Activated CD8-positive, alpha-beta memory T cell treated with anti-CD3 and anti-CD28 coated beads, Interleukin-2, amount 10 ng/mL, durations not matched to agents 7 days and 5 days (primary cell): ENCODE measurements around the gene EIPR1. TPM values are rescaled to one million over a fixed set of nuclear protein-coding genes. Genes with fewer than 3 reads are reported as not detected.
"Not testable (repeated sequence)": the region's sequence is repeated elsewhere in the genome, so short reads cannot be mapped to it uniquely, and the experiment has no call there.

Source experiments
- ATAC-seq: fragments of 150-1000 bp; cut with Tn5 transposase; one replicate; pipeline ENCODE4 v1.10.0; 2021; ENCODE audit warnings: moderate library complexity
- CTCF ChIA-PET: fragments of 350-600 bp; sonication (Branson Sonifier 250); formaldehyde crosslinking; loops from one replicate; lab custom pipeline; 2021; ENCODE audit warnings: antibody characterized with exemption; lab: Charles Lee
- DNase-seq: peaks from one replicate; pipeline ENCODE4 v3.0.0-alpha.2; 2020
- H3K27ac Mint-ChIP-seq: one replicate; pipeline ENCODE4 v1.8.0; 2021; ENCODE audit warnings: mild to moderate bottlenecking, mixed read lengths
- H3K27me3 Mint-ChIP-seq: one replicate; pipeline ENCODE4 v1.8.0; 2021; ENCODE audit warnings: mixed read lengths
- H3K36me3 Mint-ChIP-seq: one replicate; pipeline ENCODE4 v1.8.0; 2021; ENCODE audit warnings: mild to moderate bottlenecking, mixed read lengths
- H3K4me1 Mint-ChIP-seq: one replicate; pipeline ENCODE4 v1.8.0; 2021; ENCODE audit warnings: mixed read lengths
- H3K4me3 Mint-ChIP-seq: one replicate; pipeline ENCODE4 v1.8.0; 2021; ENCODE audit warnings: mild to moderate bottlenecking, moderate library complexity, mixed read lengths
- H3K9me3 Mint-ChIP-seq: one replicate; pipeline ENCODE4 v1.8.0; 2022; ENCODE audit warnings: low read depth, mixed read lengths
- total RNA-seq, 2 experiments: library from RNA; stranded (reverse); gene quantifications; one replicate each; pipeline ENCODE4 v1.2.3, GENCODE V29; 2021

EIPR1 gene
- total RNA-seq, 2 experiments from 2014 or later: 40.7 to 44.7 TPM

DNA sequence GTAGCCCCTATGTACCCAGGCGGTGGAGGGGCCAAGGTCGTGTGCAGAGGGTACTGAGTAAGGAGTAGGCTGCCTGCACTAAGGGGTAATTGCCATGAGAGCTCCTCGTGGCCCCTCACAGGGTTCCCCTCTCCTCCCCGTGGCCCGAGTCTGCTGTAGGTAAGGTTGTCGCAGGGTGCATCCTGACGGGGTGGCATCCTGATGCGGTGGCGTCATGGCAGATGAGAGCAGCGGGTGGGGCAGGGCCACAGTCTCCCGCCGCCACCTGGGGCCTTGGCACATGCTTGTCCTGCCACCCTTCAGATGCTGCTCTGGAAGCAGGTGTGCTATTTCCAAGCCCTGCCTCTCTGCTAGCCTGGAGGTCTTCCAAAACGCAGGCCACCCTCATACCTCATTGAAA, 89.7 kb downstream of the EIPR1 start:
- CTCF ChIA-PET: no interaction called here

DNA sequence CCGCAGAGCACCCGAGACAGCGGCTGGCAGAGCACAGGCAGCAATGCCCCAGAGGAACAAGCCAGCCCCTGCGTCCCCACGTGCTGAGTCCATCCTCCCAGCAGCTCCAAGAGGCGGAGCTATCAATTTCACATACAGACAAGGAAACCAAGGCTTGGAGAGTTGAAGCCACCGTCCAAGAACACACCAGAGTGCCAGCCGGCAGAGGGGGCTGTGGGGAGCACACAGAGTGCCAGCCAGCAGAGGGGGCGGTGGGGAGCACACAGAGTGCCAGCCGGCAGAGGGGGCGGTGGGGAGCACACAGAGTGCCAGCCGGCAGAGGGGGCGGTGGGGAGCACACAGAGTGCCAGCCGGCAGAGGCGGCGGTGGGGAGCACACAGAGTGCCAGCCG, 91.0 kb downstream of the EIPR1 start:
- peaks cover 12% of the 10 kb centered on the region for H3K9me3 Mint-ChIP-seq
- ATAC-seq, H3K27me3 Mint-ChIP-seq, H3K4me1 Mint-ChIP-seq, CTCF ChIA-PET, H3K27ac Mint-ChIP-seq, DNase-seq, H3K4me3 Mint-ChIP-seq: not testable (repeated sequence)
- peaks cover 22% of the 10 kb centered on the region for H3K36me3 Mint-ChIP-seq

More for the DNA sequence above, 89.7 kb downstream of the EIPR1 start:
- ATAC-seq (no peak), DNase-seq (no peak)
- Mint-ChIP-seq H3K4me3 (no peak overlapping the region), H3K27me3 (no peaks in the 10 kb centered on the region), H3K36me3 (peaks cover 22% of the 10 kb centered on the region), H3K4me1 (peaks cover 4% of the 10 kb centered on the region), H3K27ac (no peak overlapping the region), H3K9me3 (peaks cover 12% of the 10 kb centered on the region)

DNA sequence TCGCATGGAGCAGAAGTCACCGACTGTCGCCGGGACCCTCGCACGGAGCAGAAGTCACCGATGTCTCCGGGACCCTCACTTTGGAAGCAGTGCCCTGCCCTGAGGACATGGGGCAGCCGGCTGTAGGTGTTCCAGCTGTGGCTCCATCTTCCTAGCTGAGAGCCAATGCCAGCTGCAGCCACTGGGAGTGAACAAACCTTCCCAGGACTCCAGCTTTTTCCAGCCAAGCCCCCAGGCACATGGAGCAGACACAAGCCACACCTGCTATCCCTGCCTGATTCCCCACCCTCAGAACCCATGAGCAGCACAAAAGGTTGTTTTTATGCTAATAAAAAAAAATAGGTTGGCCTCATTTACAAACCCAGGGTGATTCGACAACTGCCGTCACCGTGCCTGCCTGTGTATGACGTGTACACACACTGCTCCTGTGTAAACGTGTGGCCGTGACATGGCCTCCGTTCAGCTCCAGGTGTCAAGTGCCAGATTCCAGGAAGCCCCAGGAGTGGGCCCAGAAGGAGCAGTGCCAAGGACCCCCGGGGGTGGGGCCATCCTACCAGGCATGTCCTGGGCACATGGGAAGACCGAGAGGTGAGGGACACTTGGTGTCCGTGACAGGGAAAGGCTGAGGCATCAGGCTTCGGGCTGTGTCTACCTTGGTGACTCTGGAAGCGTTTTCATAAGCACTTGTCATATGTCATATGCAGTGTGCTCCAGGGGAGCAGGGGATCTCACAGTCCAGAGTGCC, 91.5 kb downstream of the EIPR1 start:
- Mint-ChIP-seq H3K27ac (no peak overlapping the region), H3K4me3 (no peak overlapping the region), H3K4me1 (peaks cover 4% of the 10 kb centered on the region), H3K27me3 (no peaks in the 10 kb centered on the region), H3K9me3 (peaks cover 12% of the 10 kb centered on the region), H3K36me3 (peaks cover 22% of the 10 kb centered on the region)
- CTCF ChIA-PET: no interaction called here
- DNase-seq (no peak), ATAC-seq (no peak)

DNA sequence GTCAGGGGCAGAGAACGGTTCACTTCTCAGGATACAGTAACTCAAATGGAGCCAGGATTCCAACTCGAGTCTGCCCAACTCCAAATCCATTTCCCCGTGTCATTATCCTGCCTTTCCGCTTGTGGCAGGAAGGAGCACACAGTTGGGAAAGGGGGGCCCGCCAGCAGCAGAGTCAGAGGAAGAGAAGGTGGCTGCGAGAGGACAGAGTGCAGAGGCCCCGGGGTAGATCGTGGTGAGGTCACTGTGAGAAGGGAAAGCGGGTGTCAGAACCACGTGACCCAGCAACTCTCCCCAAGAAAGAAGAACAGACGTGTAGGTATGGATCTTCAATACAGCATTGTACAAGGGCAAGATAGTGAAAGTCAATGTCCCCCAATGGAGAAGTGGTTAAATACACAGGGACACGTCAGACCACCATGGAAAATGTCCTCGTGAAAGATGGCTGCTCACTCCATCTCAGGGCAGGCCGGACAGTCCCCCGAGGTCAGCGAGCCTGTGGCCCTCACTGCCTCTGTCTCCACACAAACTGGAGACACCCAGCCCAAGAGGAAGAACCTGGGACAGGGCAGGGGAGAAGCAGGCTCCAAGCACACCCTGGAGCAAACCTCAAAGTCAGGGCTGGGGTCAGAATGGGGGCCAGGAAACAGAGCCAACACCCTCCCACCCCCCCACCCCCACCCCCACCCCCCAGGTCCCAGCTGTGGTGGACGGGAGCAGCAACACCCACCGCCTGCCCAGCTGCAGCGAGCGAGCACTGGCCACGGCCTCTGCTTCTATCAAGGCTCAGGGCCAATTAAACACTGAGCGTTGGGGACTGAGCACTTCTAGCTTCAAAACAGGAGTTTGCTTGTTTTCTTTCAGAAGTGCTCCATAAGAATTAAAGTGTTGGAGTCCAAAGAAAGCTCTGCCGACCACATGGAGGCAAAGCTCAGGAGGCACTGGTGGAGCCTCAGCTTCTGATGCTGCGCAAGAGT, 92.7 kb downstream of the EIPR1 start:
- Mint-ChIP-seq H3K4me1 (peaks cover 4% of the 10 kb centered on the region), H3K27ac (no peak overlapping the region), H3K4me3 (no peak overlapping the region), H3K9me3 (peaks cover 12% of the 10 kb centered on the region), H3K36me3 (peaks cover 21% of the 10 kb centered on the region), H3K27me3 (no peaks in the 10 kb centered on the region)
- ATAC-seq (no peak), DNase-seq (no peak)
- CTCF ChIA-PET: no interaction called here

DNA sequence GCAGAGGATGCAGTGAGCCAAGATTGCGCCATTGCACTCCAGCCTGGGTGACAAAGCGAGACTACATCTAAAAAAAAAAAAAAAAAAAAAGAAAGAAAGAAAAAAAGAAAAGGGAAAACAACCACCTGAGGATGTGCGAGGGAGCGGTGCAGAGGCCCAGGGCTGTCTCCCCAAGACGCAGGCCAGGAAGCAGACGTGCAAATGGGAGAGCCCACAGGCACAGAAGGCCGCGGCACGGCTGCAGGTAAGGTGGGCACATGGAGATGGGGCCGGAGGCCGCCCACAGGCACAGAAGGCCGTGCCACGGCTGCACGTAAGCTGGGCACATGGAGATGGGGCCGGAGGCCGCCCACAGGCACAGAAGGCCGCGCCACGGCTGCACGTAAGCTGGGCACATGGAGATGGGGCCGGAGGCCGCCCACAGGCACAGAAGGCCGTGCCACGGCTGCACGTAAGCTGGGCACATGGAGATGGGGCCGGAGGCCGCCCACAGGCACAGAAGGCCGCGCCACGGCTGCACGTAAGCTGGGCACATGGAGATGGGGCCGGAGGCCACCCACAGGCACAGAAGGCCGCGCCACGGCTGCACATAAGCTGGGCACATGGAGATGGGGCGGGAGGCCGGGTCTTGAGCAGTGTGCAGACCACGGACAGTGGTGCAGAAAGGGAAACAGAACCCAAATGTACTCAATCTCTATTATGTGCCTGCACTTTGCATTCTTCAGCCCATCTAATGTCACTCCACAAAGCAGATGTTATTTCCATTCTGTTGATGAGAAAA, 93.6 kb downstream of the EIPR1 start:
- H3K27me3 Mint-ChIP-seq, CTCF ChIA-PET, H3K4me1 Mint-ChIP-seq, DNase-seq, H3K27ac Mint-ChIP-seq, ATAC-seq, H3K4me3 Mint-ChIP-seq: not testable (repeated sequence)
- peaks cover 11% of the 10 kb centered on the region for H3K9me3 Mint-ChIP-seq
- peaks cover 15% of the 10 kb centered on the region for H3K36me3 Mint-ChIP-seq

DNA sequence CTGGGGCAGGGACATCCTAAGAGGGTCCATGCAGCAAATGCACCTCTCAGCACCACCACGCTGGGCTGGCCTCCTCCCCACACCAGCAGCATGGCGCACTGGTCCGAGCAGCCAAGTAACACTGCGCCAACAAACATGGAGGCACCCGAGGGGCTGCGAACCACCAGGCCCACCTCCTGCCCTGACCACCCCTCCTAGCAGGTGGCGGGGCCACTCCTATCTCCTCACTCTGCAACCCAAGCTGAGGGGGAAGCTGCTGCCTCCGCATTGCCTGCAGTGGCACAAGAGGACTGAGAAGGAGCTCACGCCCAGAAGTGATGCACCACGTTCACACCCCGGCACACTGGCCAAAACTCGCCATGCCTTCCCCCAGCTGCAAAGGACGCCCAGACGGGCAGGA, 94.4 kb downstream of the EIPR1 start:
- Mint-ChIP-seq H3K27ac (no peak overlapping the region), H3K36me3 (peaks cover 11% of the 10 kb centered on the region), H3K4me3 (no peak overlapping the region), H3K4me1 (peaks cover 6% of the 10 kb centered on the region), H3K27me3 (no peaks in the 10 kb centered on the region), H3K9me3 (peaks cover 9% of the 10 kb centered on the region)
- ATAC-seq: no peak
- CTCF ChIA-PET: no interaction called here
- no peak for DNase-seq

DNA sequence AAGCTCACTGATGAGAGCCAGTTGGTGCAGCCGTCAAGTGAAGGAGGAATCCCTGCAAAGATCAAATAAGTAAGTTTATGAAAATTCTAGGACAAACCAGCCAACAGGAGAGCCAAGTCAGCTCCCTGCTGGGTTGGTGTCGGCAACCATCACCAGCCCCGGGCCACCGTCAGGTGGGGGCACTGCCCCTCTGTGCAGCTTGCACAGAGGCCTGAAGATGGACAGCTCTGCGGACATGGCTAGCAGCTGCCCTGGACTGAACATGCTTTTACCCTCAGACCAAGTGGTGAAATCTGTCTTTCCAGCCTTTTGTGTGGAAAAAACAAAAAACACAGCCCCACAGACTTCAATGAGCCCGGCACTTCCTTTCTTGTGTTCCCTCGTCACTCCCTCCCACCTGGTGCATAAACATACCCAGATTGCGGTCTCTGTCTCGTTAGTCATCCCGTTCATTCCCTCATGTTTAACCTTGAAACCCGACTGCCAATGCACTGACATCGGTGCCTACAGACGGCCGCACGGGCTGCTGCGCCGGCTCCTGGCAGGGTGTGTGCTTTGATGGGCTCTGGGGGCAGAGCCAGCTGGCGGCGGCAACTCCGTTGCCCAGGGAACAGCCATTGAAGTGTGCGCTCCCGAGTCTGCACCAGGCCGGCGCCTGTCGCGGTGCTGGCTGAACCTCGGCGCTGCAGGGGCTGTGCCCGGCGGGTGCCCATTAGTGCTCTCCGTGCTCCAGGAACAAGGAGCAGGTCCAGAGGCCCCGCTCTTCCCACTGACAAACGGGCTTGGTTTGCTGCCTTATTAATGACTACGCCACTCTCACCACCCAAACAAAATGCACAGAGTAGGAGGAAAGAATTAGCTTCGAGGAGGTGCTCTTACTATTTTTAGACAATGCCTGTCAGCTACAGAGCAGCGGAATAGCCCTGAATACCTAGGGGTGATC, 95.3 kb downstream of the EIPR1 start:
- Mint-ChIP-seq H3K4me1 (peaks cover 6% of the 10 kb centered on the region), H3K9me3 (peaks cover 5% of the 10 kb centered on the region), H3K27me3 (no peaks in the 10 kb centered on the region), H3K36me3 (peaks cover 9% of the 10 kb centered on the region), H3K27ac (no peak overlapping the region), H3K4me3 (no peak overlapping the region)
- CTCF ChIA-PET: no interaction called here
- no peak for DNase-seq
- no peak for ATAC-seq

DNA sequence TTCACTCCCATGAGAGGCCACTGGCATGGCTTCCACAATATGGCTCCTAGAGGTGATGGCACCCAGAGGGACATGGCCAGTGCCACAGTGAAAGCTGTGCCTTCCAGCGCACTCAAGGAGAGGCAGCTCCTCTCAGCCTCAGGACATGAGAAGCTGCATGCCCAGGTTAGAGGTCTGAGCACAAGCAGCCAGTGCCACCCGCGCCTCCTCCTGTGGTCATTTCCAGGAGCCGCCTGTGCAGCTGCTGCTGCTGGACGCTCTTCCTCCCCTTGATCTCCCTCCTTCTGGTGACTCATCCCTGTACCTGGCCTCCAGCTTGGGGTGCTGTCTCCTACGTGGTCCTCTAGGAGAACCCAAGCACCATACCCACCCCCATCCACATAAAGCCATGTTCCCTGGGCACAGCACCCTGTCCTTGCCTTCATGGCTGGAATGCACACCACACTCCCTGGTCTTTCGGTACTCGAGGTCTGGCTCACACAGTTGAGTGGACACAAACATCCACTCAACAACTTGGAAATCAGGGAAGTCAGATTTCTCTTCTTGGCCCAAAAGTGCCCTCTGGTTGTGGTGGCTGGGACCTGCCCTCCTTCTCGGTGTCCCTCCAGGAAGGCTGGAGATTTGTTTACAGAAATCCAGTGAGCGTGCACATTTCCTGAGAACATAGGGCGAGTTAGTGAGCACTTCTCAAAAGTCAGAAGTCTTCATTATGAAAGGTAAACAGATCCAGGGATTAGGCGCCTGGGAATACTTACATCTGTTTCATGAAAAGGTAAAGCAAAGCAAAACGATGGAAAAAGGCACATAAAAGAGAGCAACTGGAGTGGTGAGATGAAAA, 96.7 kb downstream of the EIPR1 start:
- Mint-ChIP-seq H3K36me3 (peaks cover 14% of the 10 kb centered on the region), H3K4me1 (peaks cover 6% of the 10 kb centered on the region), H3K4me3 (no peak overlapping the region), H3K27ac (no peak overlapping the region), H3K9me3 (peaks cover 3% of the 10 kb centered on the region), H3K27me3 (no peaks in the 10 kb centered on the region)
- ATAC-seq: no peak
- DNase-seq: no peak
- CTCF ChIA-PET: no interaction called here

DNA sequence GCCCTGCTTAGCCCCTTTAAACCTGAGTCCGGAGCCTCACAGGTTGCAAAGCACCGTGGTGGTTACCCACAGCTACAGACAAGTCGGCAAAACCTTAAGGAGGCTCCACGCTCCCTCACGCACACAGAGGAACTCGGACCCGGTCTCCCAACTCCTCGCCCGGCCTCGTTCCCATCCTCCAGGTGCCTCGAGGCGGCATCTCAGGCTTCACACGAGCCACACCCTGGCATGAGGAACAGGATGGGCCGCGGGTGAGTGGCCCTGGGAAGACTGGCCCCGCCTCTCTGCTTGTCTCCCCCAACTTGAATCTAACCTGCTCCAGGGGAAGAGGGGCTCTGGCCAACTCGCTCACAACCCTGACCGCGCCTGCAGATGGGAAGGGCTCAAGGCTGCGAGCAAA, 97.4 kb downstream of the EIPR1 start:
- ATAC-seq (no peak), DNase-seq (no peak)
- Mint-ChIP-seq H3K9me3 (peaks cover 3% of the 10 kb centered on the region), H3K27ac (no peak overlapping the region), H3K4me3 (no peak overlapping the region), H3K27me3 (no peaks in the 10 kb centered on the region), H3K36me3 (peaks cover 18% of the 10 kb centered on the region), H3K4me1 (peaks cover 6% of the 10 kb centered on the region)
- CTCF ChIA-PET: no interaction called here

DNA sequence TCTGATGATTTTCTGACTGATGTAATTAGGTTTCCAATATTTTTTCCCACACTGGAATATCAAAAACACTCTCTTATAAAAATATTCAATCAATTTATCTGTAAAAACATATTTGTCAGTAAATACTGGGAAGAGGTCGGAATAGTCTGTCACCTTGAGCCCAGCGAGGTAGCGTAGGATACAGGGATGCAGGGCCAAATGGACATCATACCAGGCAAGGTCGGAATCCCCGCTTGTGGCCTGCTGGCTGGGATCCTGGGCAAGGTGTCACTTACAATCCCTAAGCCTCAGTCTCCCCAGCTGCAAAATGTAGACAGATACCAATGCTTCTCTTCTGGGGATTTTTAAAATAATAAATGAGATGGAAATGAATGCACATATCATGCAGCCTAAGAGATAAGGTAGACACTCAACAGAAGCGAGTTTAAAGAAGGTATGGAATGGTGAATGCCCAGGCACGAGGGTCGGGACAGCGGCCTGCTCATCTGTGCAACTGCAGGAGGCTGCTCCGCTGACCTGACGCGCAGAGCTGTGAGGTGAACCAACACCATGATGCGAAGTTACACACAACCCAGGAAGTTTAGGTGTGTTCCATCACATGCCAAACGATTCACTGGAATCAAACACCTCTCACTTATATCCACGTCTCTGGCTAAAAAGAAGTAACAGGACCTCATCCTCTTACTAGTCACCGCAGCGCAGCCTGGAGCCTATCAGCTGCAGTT, 98.2 kb downstream of the EIPR1 start:
- CTCF ChIA-PET: no interaction called here
- Mint-ChIP-seq H3K9me3 (peaks cover 8% of the 10 kb centered on the region), H3K36me3 (peaks cover 21% of the 10 kb centered on the region), H3K27me3 (no peaks in the 10 kb centered on the region), H3K4me3 (no peak overlapping the region), H3K27ac (no peak overlapping the region), H3K4me1 (peaks cover 2% of the 10 kb centered on the region)
- DNase-seq: no peak
- no peak for ATAC-seq

DNA sequence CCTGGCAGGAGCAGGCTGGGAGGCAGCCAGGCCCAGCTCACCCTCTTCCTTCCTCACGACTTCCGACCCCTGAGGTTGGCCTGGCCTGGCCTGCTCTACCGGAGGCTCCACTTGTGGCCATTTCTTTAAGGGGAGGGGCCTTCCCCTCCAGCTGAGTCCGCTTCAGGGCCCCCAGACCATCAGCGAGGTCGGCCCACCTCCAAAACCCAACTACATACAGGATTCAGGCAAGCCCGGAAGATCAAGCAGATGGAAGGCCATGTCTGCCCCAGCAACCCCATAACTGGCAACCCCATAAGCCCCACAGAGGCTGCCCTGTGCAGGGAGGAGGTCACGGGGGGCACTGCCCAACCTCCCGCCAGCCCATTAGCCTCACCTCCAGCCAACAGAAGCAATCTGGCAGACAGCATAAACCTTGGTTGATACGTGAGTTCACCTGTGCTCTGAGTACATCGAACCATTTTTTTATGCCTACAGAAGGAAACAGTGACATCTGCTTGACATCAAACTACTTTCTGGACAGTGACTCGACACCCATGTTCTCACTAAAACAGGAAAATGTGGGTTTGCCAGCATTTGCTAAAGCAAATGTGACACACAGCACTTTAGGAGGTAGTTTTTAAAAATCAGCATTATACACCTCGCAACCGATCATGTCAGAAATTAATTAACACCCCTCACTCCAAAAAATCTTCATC, 98.9 kb downstream of the EIPR1 start:
- no peaks in the 10 kb centered on the region for H3K27me3 Mint-ChIP-seq
- no peak for DNase-seq
- CTCF ChIA-PET: no interaction called here
- peaks cover 26% of the 10 kb centered on the region for H3K36me3 Mint-ChIP-seq
- H3K4me1 Mint-ChIP-seq: peaks cover 2% of the 10 kb centered on the region
- no peak overlapping the region for H3K27ac Mint-ChIP-seq
- ATAC-seq: no peak
- H3K4me3 Mint-ChIP-seq: no peak overlapping the region
- peaks cover 8% of the 10 kb centered on the region for H3K9me3 Mint-ChIP-seq
